Effector memory CD8-positive, alpha-beta T cell (primary cell): ENCODE results near the gene UBE2J2.

Source experiments
- ATAC-seq: fragments of 150-1000 bp; cut with Tn5 transposase; replicated peaks from 2 replicates; pipeline ENCODE4 v1.10.0; 2021; ENCODE audit warnings: mild to moderate bottlenecking, moderate library complexity
- DNase-seq, 3 experiments: peaks; one replicate each; pipeline ENCODE4 v3.0.0; 2021
- H3K27ac Mint-ChIP-seq, 2 donors: one replicate each; pipeline ENCODE4 v1.8.0; 2022; ENCODE audit warnings: mild to moderate bottlenecking in 2 of 2, mixed read lengths in 2 of 2, moderate library complexity in 2 of 2
- H3K27me3 Mint-ChIP-seq, 2 donors: one replicate each; pipeline ENCODE4 v1.8.0; 2022; ENCODE audit warnings: mixed read lengths in 2 of 2
- H3K36me3 Mint-ChIP-seq: one replicate; pipeline ENCODE4 v1.8.0; 2022; ENCODE audit warnings: mild to moderate bottlenecking, moderate library complexity, mixed read lengths; ENCODE audit not compliant: insufficient read depth
- H3K4me1 Mint-ChIP-seq, 2 donors: one replicate each; pipeline ENCODE4 v1.8.0; 2022; ENCODE audit warnings: low read depth in 2 of 2, mixed read lengths in 2 of 2
- H3K4me3 Mint-ChIP-seq, 2 donors: one replicate each; pipeline ENCODE4 v1.8.0; 2022; ENCODE audit warnings: mild to moderate bottlenecking in 2 of 2, mixed read lengths in 2 of 2, moderate library complexity in 2 of 2
- H3K9me3 Mint-ChIP-seq, 2 donors: one replicate each; pipeline ENCODE4 v1.8.0; 2022; ENCODE audit warnings: mixed read lengths in 2 of 2

UBE2J2 gene

DNA sequence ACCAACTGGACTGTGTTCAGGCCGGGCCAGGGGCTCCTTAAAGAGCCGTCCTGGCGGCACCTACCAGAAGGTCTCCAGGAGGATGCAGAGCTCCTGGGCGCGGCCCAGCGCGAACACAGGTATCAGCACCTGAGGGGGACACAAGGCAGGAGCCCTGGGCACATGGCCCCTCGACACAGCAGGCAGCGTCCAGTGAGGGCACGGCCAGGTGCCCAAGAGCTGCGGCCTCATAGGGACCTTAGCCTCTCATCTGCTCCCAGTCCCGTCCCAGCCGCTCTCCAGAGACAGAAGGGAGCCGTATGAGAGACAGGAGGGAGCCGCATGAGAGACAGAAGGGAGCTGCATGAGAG is 40.6 kb upstream of the UBE2J2 start:
- Mint-ChIP-seq H3K9me3 (no peaks in the 10 kb centered on the region), H3K27ac (peak overlapping the region in 1 of 2 donors; percentile 18), H3K4me1 (peaks cover 0 to 6% of the 10 kb centered on the region in 2 donors), H3K27me3 (no peaks in the 10 kb centered on the region), H3K36me3 (peaks cover 56% of the 10 kb centered on the region), H3K4me3 (no peak overlapping the region)
- no peak for ATAC-seq
- DNase-seq = no peak

- peak overlapping the region in 1 of 2 donors; percentile 18 for H3K27ac Mint-ChIP-seq
- H3K4me3 Mint-ChIP-seq = no peak overlapping the region
- peaks cover 0 to 4% of the 10 kb centered on the region in 2 donors for H3K4me1 Mint-ChIP-seq
- no peaks in the 10 kb centered on the region for H3K9me3 Mint-ChIP-seq
- peaks cover 54% of the 10 kb centered on the region for H3K36me3 Mint-ChIP-seq
- ATAC-seq (no peak), DNase-seq (no peak)
- H3K27me3 Mint-ChIP-seq = no peaks in the 10 kb centered on the region
Measured at GRCh38 chr1:1313500-1314236, 40.0 kb upstream of the UBE2J2 start.

- Mint-ChIP-seq H3K27ac (peak overlapping the region in 1 of 2 donors; percentile 72), H3K9me3 (no peaks in the 10 kb centered on the region), H3K4me1 (peaks cover 0 to 4% of the 10 kb centered on the region in 2 donors), H3K36me3 (peaks cover 55% of the 10 kb centered on the region), H3K4me3 (no peak overlapping the region), H3K27me3 (no peaks in the 10 kb centered on the region)
- no peak for ATAC-seq
- DNase-seq = no peak
Measured at GRCh38 chr1:1312450-1313314, 39.0 kb upstream of the UBE2J2 start.

- H3K27me3 Mint-ChIP-seq = no peaks in the 10 kb centered on the region
- H3K9me3 Mint-ChIP-seq = no peaks in the 10 kb centered on the region
- peaks cover 9 to 12% of the 10 kb centered on the region in 2 donors for H3K4me1 Mint-ChIP-seq
- peak overlapping the region in 1 of 2 donors; percentile 82 for H3K27ac Mint-ChIP-seq
- DNase-seq = no peak
- H3K4me3 Mint-ChIP-seq = peak overlapping the region in 1 of 2 donors; percentile 43
- peaks cover 53% of the 10 kb centered on the region for H3K36me3 Mint-ChIP-seq
- ATAC-seq = no peak
Measured at GRCh38 chr1:1311107-1312104, 37.8 kb upstream of the UBE2J2 start.

- H3K27ac Mint-ChIP-seq = peak overlapping the region in 1 of 2 donors; percentile 53
- DNase-seq = no peak
- peak overlapping the region; percentile 29 to 43 for H3K4me3 Mint-ChIP-seq
- peaks cover 17 to 19% of the 10 kb centered on the region in 2 donors for H3K4me1 Mint-ChIP-seq
- peaks cover 50% of the 10 kb centered on the region for H3K36me3 Mint-ChIP-seq
- H3K9me3 Mint-ChIP-seq = no peaks in the 10 kb centered on the region
- no peaks in the 10 kb centered on the region for H3K27me3 Mint-ChIP-seq
- no peak for ATAC-seq
Measured at GRCh38 chr1:1310476-1311053, 36.9 kb upstream of the UBE2J2 start.

GRCh38 chr1:1310109-1310385 is 36.4 kb upstream of the UBE2J2 start:
- no peaks in the 10 kb centered on the region for H3K9me3 Mint-ChIP-seq
- H3K4me3 Mint-ChIP-seq = peak overlapping the region; percentile 58 to 69
- ATAC-seq (no peak), DNase-seq (no peak)
- H3K4me1 Mint-ChIP-seq = peaks cover 17 to 19% of the 10 kb centered on the region in 2 donors
- peaks cover 48% of the 10 kb centered on the region for H3K36me3 Mint-ChIP-seq
- H3K27me3 Mint-ChIP-seq = no peaks in the 10 kb centered on the region
- peak overlapping the region in 1 of 2 donors; percentile 78 for H3K27ac Mint-ChIP-seq

DNA sequence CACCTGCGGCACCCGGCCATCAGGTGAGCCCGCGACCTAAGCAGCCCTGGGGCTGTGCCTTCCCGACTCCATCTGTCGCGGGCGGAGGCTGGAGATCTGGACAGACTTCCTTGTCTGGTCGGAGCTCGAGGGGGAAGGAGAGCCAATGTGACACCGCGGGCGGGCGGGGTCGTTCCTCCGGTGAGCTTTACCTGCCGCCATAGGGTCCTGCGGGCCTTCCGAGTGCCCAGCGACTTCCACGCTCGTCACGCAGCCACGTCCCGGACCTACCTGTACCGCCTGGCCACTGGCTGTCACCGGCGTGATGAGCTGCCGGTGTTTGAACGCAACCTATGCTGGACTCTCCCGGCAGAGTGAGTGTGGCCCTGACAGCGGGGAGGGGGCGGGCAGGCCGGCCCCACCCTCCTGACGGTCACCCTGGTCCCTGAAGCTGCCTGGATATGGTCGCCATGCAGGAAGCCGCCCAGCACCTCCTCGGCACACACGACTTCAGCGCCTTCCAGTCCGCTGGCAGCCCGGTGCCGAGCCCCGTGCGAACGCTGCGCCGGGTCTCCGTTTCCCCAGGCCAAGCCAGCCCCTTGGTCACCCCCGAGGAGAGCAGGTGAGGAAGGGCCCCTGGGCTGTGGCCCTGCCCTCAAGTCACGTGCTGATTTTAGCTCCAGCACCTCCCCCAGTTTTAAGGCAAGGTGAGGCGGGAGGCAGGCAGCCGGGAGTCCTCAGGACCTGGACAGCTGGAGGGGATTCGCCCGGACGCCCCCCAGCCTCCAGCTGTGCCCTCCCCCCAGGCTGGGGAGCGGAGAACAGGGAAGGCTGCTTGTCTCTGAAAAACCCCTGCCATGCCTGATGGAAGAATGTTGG is 35.8 kb upstream of the UBE2J2 start:
- H3K27ac Mint-ChIP-seq = peak overlapping the region in 1 of 2 donors; percentile 78
- ATAC-seq (no peak), DNase-seq (peak in 1 of 3 experiments; percentile 20)
- peaks cover 17 to 19% of the 10 kb centered on the region in 2 donors for H3K4me1 Mint-ChIP-seq
- peaks cover 43% of the 10 kb centered on the region for H3K36me3 Mint-ChIP-seq
- H3K4me3 Mint-ChIP-seq = peak overlapping the region; percentile 58 to 69
- H3K9me3 Mint-ChIP-seq = no peaks in the 10 kb centered on the region
- H3K27me3 Mint-ChIP-seq = no peaks in the 10 kb centered on the region

DNA sequence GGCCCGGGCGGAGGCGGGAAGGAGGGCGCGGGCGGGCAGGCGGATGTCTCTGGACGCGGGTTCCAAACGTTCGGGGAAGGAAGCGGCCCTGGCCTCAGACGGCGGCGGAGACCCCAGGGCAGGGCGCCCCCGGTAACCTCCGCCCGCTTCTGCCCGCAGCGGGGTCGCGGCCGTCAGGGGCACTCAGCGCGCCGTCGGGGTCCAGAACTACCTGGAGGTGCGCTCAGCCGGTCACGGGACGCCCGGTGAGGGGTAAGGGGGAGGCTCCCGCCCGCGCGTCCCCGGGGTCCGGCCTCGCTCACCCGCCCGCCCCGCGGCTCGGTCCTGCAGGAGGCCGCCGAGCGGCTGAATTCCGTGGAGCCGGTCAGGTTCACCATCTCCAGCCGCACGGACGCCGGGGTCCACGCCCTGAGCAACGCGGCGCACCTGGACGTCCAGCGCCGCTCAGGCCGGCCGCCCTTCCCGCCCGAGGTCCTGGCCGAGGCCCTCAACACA is 35.1 kb upstream of the UBE2J2 start:
- Mint-ChIP-seq H3K27ac (peak overlapping the region; percentile 75 to 78), H3K27me3 (no peaks in the 10 kb centered on the region), H3K4me1 (peaks cover 17 to 20% of the 10 kb centered on the region in 2 donors), H3K9me3 (no peaks in the 10 kb centered on the region), H3K36me3 (peaks cover 40% of the 10 kb centered on the region), H3K4me3 (peak overlapping the region; percentile 79 to 80)
- no peak for DNase-seq
- ATAC-seq = no peak

GRCh38 chr1:1307923-1308755 is 34.5 kb upstream of the UBE2J2 start, which contains the start of the genes ACAP3 and PUSL1:
Gene ACAP3 (minus strand): TSS chr1:1307930. CDS start chr1:1307815, 115 bp downstream.
Gene PUSL1 (plus strand): TSS chr1:1308597. CDS start chr1:1308644, 47 bp downstream.
- no peaks in the 10 kb centered on the region for H3K9me3 Mint-ChIP-seq

GRCh38 chr1:1307261-1307922 is 33.7 kb upstream of the UBE2J2 start:
- peak overlapping the region in 1 of 2 donors; percentile 78 for H3K27ac Mint-ChIP-seq
- no peak for ATAC-seq

More at GRCh38 chr1:1307923-1308755, 34.5 kb upstream of the UBE2J2 start, which contains the start of the genes ACAP3 and PUSL1:
- Mint-ChIP-seq H3K36me3 (peaks cover 36% of the 10 kb centered on the region), H3K27ac (peak within 1 kb of the TSS; percentile 75 to 78), H3K4me1 (peaks cover 17 to 20% of the 10 kb centered on the region in 2 donors), H3K4me3 (peak within 1 kb of the TSS; percentile 80 to 84), H3K27me3 (no peaks in the 10 kb centered on the region)
- DNase-seq = peak; percentile 86 to 89 (median 87)
- ATAC-seq = peak; percentile 69

More at GRCh38 chr1:1307261-1307922, 33.7 kb upstream of the UBE2J2 start:
- Mint-ChIP-seq H3K4me1 (peaks cover 17 to 20% of the 10 kb centered on the region in 2 donors), H3K9me3 (no peaks in the 10 kb centered on the region), H3K27me3 (no peaks in the 10 kb centered on the region), H3K4me3 (peak overlapping the region; percentile 80 to 84), H3K36me3 (peaks cover 35% of the 10 kb centered on the region)
- DNase-seq = peak in 1 of 3 experiments; percentile 16
